GM18499 (cell line): ENCODE data around the gene FAM3A.

Source experiments
- ATAC-seq: cut with Tn5 transposase; IDR thresholded peaks from one replicate; pipeline ENCODE4 v1.9.1; 2021; ENCODE audit warnings: moderate number of reproducible peaks; ENCODE audit not compliant: insufficient read depth, unreplicated experiment

The FAM3A gene

DNA sequence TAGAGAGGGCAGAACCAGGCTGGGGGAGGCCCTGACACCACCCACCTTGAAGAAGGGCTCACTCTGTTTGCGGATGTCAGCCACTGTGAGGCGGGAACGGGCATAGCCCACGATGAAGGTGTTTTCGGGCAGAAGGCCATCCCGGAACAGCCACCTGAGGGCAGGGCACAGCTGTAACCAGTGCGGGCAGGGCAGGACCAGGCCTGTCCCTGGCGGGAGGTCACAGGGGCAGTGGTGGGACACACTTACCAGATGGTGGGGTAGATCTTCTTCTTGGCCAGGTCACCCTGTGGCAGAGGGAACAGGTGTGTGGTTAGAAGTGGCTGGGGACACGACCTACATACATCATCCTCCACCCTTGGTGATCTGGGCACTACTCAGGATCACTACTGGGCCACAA is 19.9 kb upstream of the FAM3A start:
- ATAC-seq: no peak

DNA sequence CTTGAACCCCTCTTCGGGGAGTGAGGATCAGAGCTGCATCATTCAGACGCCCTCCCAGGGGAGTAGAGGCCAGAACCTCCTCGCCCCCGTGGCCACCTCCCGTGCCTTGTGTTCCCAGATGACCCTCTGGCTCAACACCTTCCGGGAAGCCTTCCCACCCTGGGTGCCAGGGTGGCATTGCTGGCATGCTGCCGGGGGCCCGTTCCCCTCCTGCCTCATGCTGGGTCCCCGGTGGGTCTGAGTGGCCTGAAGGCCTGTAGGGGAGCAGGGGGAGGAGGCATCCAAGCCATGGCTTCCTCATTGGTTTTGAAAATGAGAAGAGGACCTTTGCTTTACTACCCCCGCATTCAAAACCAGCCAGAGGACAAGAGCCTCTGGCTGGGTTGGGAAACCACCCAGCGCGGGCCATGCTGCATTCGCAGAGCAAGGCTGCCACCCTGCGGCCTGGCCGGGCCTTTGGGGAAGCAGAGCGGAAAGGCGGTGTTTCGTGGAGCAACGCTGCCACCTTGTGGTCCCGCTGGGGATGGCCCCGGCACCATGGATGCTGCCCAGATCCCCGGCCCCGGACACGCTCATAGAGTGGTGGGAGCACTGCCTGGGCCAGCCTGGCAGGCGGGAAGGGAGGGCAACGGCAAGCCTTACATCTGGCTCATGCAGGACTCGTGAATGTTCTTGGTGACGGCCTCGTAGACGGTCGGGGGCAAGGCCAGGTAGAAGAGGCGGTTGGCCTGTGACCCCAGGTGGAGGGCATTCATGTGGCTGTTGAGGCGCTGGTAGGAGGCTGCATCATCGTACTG is 18.7 kb upstream of the FAM3A start:
- ATAC-seq: peak; percentile 81

DNA sequence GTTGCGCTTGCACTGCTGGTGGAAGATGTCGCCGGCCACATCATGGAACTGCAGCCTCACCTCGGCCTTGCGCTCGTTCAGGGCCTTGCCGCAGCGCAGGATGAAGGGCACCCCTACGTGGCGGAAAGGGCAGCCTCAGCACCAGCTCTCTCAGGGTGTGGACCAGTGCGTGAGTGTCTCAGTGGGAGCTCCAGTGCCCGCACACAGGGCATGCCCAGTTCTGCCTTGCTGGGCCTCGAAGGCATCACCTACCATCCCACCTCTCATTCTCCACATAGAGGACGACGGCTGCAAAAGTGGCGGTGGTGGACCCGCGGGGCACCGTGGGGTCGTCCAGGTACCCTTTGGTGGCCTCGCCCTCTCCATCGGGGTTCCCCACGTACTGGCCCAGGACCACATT is 16.7 kb upstream of the FAM3A start:
- no peak for ATAC-seq

DNA sequence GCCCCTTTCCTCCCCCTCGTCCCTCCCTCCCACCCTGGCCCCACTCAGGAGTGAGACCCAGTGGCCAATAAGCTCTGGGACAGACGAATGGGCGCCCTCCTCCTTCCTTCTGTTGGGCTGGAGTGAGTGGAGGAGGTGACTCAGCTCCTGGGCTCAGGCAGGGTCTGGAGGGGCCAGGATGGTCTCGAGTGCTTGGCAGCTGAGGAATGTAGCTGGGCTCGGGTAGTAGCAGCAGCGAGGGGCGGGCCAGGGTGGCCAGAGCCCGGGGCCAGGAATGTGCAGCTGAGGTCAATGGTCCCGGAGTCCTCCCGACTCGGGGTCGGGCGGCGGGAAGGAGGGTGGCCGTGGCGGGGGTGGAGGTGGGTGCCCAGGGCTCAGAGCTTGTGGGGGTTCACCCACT is 15.6 kb upstream of the FAM3A start:
- no peak for ATAC-seq

DNA sequence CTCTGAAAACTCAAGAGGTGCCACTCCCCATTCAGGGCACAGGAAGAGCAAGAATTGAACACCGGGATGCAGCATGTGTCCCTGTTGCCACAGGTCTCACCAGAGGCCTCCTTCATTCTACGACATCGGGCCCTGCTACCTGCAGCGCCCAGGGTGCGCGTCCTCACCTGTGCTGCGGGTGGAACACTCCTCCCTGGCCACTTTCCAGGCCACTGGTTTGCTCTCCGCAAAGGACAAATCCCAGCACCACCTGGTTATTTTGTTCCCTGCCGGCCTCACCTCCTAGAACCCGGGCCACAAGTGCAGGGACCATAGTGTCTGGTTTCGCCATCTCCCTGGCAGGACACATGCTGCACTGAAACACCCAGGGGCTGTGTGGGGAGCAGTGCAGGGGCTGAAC is 14.3 kb upstream of the FAM3A start:
- ATAC-seq: no peak

DNA sequence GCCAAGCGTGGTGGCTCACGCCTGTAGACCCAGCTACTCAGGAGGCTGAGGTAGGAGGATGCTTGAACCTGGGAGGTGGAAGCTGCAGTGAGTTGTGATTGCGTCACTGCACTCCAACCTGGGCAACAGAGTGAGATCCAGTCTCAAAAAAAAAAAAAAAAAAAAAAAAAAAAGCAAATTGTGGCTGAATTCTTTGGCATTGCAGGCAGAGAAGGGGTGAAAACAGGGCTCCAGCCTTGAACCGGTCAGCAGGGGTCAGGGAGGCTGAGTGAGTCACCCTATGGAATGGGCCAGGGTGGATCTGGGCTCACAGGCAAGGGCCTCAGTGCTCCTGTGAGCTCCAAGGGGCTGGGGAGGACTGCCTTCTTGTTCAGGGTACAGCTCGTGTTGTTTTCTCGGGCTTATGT is 13.2 kb upstream of the FAM3A start:
- ATAC-seq: no peak

DNA sequence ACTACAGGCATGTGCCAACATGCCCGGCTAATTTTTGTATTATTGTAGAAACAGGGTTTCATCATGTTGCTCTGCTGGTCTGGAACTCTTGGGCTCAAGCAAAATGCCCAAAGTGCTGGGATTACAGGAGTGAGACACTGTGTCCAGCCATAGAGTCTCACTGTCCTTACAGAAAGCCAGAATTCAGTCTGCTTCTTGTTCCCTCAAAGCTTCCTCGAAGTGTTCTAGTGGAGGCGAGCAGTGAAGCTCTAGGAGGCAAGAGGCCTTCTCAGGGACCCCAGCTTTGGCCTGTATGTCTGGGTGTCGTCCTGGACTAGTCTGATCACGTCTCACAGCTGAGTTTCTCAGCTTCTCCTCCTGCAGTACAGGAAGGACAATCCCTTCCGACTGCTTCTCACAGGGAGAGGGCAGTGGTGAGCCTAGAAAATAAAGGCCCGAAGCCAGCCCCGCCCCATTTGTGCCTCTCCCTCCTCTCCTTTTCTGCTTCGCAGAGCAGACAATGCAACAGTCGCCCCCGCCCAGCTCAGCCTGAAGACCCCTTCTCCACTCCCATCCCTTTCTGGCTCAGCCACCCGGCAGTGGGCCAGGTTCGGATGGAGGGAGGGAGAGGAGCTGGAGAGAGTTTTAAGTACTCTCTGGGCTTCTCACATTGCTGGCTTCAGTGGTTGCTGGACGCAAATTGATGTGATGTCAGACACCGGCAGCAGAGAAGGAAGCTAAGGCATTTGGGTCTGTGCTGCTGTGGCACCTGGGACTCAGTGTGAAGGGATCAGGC is 11.1 kb upstream of the FAM3A start:
- no peak for ATAC-seq

DNA sequence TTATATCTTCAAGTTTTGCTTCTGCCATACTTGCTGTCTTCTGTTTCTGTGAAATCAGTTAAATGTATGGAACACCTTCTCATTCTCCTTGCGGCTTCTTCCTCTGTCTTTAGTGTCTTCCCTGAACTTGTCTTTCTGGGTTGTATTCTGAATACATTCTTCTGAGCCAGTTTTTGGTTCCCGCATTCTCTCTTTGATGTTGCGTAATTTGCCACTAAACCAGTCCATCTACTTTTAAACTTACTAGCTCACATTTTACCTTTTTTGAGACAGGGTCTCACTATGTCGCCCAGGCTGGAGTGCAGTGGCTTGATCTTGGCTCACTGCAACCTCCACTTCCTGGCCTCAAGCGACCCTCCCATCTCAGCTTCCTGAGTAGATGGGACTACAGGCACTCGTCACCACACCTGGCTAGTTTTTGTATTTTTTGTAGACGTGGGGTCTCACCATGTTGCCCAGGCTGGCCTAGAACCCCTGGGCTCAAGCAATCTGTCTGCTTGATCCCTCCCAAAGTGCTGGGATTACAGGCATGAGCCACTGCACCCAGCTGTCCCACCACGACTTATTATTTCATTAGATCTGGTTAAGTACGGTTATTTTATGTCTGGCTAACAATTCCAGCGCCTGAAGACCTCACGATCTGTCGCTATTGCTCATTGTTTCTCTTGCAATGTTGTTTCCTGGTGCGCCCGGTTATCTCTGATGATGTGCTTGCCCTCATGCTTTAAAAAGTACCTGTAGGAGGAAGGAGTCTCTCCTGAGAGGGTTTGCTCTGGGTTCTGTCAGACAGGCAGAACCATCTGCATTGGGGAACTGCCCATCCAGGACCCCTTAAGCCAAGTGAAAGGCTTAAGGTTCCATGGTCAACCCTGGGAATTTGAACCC is 9.8 kb upstream of the FAM3A start:
- no peak for ATAC-seq

DNA sequence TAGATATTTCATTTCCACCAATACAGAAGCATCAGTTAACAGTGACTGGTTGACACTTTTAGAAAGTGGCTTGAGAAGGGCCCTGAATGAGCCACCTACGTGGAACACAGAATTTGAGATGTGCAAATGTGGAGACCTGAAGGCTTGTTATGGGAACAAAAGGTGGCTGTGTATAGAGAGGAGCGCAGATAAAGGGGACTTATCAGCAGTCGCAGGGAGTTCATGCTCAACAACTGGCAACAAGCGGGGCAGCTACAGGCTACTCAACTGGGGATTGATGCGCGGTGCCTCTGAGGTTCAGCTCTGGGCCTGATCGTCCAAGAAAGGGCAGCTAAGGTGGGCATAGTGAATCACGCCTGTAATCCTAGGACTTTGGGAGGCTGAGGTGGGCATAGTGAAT is 3.4 kb upstream of the FAM3A start:
- ATAC-seq: no peak

DNA sequence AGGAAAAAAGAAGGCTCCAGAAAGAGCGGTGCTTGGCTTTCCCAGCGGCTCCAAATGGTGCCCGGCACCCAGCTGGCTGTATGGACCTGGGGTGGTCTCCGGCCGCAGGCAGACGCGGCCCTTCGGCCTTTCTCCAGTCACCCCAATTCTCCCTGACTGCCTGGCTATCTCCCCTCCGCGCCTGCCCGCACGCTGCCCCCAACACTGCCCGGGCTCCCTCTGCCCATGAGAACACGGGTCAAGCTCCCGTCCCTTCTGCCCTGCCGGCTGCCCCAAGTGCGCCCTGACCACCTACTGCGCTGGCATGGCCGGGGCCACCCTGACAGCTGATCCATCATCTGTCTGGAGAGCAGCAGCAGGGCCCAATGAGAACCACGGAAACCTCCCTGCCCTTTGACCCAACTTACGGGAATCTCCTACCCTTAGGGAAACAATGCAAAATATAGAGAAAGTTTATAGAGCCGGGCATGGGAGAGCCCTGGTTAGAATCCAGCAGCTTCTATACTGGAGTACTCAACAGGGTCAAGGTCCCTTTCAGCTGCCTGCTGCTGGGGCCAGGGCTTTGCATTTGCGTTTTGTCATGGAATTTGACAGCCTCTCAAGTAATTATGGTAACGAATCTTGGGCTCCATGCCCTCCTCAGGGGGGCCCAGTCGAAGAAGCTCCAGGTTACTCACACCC is 1.2 kb upstream of the FAM3A start:
- ATAC-seq: no peak

DNA sequence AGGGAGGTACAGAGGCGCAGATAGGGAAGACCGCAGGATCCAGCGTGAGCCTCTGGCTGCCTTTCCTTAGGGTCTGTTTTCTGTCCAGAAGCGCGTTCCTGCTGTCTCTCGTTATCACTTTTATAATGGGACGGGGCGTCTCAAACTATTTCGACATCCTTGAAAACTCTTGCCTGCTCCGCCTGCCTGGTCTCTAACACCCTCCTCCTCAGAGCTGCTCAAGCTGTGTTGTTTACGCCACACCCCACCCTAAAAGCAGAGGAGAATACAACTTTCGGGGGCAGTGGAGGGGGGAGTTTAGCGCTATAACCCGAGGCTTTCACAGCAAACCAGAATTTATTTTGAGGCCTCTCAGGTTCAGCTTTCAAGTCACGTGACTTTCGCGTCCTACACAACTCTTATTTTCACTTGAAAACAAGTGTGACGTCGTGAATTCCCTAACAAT is 646 bp upstream of the FAM3A start:
- no peak for ATAC-seq

DNA sequence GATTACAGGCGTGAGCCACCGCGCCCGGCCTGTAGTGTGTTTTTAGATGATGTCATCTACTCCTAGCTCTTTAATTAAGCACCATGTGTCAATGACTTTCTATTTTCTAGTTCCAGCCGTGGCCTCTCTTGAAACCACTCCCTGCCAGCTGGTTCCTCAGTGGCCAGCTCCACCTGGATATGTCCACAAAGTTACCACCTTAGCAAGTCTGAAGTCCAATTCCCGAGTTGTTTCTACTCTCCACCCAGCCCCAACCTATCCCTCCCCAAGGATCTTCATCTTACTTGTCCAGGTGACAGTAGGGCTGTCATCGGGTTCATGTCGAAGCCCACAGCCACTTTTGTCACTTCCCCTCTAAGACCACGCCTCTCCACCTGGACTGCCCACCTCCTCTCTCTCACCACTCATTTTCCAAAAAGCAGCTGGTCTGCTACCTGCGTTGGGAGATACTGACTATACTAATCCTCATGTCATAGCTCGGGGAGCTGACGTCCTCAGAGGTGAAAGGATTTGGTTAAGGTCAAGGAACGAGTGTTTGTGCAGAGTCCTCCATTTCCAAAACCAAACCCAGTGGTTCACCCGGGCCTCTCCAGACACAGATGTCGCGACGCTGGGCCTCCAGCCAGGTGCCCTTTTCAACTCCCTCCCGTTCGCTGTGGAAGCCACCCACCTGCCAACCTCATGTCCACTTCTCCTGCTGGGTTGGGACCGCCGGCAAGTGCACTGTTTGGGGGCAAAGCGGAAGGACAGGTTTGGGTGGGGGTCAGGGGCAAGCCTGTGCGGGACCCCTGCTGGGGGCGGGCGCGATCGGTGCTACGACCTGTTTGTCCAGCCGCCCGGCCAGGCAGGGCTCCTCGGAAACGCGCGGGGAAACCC is 704 bp downstream of the FAM3A start:
- ATAC-seq: no peak

DNA sequence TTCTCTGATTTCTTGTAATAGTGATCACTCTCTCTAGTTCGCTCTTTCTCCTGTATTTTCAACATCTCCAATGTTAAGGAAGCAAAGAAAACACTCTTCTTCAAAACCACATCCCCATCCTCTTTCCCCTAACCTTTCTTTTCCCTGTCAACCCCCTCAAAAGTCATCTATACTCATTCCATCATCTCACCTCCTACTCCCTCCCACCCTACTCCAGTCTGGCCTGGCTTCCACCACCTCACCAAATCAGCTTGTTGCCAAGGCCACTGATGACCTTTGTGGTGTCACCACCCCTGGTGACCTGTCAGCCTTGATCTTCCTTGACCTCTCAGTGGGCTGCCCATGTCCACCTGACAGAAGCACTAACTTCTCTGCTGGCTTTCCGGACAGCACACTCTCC is 2.3 kb downstream of the FAM3A start:
- ATAC-seq: no peak

DNA sequence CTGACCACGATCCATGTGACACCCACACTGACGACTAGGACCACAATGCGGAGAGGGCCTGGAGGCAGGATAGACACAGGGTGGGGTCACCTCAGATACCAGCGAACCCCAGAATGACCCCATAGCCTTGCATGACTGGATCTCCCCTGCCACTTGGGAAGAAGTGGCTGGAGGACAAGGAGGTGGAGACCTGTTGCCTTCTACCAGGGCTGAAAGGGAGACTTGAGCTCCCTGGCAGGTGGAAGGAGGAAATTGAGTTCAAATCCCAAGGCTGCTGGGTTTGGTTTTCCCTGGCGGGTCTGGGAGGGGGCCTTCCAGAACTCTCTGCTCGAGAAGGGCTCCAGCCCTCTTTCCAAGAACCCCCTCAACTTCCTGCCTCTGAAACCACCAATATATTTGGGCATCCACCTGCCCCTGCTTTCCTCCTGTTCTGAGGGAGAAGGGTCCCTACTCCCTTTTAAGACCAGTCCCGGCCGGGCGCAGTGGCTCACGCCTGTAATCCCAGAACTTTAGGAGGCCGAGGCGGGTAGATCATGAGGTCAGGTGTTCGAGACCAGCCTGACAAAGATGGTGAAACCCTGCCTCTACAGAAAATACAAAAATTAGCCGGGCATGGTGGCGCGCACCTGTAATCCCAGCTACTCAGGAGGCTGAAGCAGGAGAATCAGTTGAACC is 3.0 kb downstream of the FAM3A start:
- ATAC-seq: no peak

DNA sequence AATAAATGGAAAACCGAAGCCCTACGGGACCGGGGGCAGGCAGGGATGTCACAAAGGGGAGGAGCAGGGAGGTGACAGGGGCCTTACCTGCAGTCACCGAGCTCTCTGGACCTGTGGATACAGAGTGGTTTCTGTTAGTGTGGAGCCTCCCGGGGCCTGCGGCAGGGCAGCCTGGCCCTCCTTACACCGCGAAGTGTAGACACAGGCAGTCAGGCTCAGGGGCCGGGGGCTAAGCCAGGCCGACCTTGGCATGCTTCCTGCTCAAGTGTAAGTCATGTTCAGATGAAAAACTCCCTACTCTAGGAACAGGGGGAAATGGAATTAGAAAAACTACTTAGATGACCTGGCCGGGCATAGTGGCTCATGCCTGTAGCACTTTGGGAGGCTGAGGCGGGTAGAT is 4.3 kb downstream of the FAM3A start:
- no peak for ATAC-seq

DNA sequence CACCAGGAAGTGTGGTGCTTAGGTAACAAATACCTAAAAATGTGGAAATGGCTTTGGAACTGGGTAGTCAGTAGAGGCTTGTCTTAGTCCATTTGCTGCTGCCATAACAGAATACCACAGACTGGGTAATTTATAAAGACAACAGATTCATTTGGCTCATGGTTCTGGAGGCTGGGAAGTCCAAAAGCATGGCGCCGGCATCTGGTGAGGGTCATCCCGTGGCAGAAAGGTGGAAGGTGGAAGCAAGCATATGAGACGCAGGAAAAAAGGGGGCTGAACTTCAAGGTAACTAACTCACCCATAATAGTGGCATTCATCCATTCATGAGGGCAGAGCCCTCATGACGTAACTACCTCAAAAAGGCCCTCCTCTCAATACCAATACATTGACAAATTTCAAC is 6.6 kb downstream of the FAM3A start:
- ATAC-seq: no peak

DNA sequence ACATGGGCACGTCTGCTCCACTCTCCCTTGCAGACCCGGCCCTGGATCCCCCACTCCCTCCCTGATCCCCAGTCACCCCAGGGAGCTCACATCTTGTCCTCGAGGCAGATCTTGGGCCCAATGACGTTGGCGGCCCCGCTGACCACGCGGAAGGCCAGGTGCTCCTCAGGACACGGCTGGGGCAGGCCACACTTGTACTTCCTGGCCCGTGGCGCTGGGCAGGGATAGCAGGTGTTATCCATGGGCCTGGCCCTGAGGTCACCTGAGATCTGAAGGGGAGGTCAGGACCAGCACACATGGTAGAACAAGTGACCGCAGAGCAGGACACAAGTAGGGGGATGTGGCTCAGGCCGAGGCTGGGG is 7.7 kb downstream of the FAM3A start:
- no peak for ATAC-seq

DNA sequence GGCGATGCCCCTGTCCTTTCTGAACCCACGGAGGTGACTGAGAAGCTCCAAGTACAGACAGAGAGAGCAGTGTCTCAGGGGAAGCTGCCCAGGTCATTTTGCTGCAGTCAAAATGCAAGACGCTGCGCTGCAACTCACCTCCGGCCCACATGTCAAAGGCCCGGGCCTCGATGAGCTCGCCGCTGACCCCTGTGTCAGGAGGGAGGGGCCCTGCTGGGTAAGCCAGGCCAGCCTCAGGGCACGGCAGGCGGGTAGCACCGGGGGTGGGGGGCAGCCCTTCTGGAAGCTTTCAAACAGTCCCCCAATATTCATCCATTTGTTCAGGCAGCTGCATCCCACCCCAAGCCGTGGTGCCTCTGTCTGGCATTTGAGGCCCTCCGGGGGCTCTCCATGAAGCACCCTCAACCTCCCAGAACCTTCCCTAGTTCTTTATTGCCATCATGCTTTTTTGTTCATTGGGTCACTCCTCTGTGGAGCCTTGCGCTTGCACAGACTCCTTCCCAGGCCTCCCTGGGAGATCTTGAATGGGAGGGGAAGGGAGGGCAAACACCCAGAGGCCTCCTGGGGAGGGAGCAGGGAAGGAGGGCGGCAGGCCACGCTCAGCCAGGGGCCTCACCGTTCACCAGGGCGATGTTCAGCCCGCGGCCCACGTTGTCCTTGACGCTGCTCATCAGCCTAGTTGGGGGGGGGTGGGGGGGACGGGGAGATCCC is 8.2 kb downstream of the FAM3A start:
- ATAC-seq: no peak
